SH-SY5Y (cell line): ENCODE measurements around the gene TNS3.

ENCODE experiments used
- GATA2 ChIP-seq: IDR thresholded peaks from 2 replicates; pipeline ENCODE4 v1.6.1; 2011; ENCODE audit warnings: mild to moderate bottlenecking, low read depth, low read length
- GATA3 ChIP-seq: IDR thresholded peaks from 2 replicates; pipeline ENCODE4 v1.6.1; 2011; ENCODE audit warnings: low read depth, mild to moderate bottlenecking, low read length, moderate library complexity

- TF ChIP-seq GATA3 (no peak), GATA2 (no peak)
Observed at GRCh38 chr7:47370461-47371042, 211.4 kb downstream of the TNS3 start.
